Measurements from ENCODE around the gene WNT8B. TPM values are rescaled to one million over a fixed set of nuclear protein-coding genes. Genes with fewer than 3 reads are reported as not detected.

Gene WNT8B
- total and polyA plus RNA-seq, 9 of the 15 experiments (the other 6 are each of a cell fraction or from before 2014, with no cell fraction given), result not detected

DNA sequence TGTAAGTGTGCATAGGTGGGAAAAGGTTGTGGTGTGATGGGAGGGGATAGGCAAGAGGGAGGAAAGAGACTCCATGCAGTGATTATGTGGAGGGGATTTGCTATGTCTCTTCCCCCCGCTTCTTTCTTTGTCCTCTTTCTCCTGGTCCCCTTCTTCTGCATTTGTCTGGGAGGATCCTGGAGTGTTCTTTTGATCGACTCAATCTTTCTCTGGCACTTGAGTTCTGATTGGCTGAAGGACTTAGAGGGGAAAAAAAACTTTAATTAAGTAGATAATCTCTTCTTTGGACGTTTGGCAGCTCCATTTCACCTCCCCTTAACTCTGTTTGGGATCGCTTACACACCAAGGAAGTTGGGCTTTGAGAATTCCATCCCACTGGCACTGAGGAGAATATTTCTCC lies at the start of gene WNT8B (continued):
- TF ChIP-seq, protein P1, sequence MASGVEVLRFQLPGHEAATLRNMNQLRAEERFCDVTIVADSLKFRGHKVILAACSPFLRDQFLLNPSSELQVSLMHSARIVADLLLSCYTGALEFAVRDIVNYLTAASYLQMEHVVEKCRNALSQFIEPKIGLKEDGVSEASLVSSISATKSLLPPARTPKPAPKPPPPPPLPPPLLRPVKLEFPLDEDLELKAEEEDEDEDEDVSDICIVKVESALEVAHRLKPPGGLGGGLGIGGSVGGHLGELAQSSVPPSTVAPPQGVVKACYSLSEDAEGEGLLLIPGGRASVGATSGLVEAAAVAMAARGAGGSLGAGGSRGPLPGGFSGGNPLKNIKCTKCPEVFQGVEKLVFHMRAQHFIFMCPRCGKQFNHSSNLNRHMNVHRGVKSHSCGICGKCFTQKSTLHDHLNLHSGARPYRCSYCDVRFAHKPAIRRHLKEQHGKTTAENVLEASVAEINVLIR (CRISPR knock-in tag; IDR thresholded peaks at IDR 0.05), result no peak
- TF ChIP-seq EHMT2 (IDR thresholded peaks at IDR 0.05) (no peak), ADNP (tag; IDR thresholded peaks at IDR 0.05) (no peak), RBM22 (IDR thresholded peaks at IDR 0.05; ENCODE audit: low read depth, low read length, poor library complexity, severe bottlenecking) (no peak), HMGN3 (IDR thresholded peaks at IDR 0.05; ENCODE audit: borderline replicate concordance, extremely low read depth, insufficient read length, low read depth, low read length) (no peak), CXXC5 (CRISPR knock-in tag; IDR thresholded peaks at IDR 0.05) (no peak)
- TF ChIP-seq, protein P2, sequence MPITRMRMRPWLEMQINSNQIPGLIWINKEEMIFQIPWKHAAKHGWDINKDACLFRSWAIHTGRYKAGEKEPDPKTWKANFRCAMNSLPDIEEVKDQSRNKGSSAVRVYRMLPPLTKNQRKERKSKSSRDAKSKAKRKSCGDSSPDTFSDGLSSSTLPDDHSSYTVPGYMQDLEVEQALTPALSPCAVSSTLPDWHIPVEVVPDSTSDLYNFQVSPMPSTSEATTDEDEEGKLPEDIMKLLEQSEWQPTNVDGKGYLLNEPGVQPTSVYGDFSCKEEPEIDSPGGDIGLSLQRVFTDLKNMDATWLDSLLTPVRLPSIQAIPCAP (CRISPR knock-in tag; IDR thresholded peaks at IDR 0.05; ENCODE audit: borderline replicate concordance), result no peak
- TF ChIP-seq, protein P3, sequence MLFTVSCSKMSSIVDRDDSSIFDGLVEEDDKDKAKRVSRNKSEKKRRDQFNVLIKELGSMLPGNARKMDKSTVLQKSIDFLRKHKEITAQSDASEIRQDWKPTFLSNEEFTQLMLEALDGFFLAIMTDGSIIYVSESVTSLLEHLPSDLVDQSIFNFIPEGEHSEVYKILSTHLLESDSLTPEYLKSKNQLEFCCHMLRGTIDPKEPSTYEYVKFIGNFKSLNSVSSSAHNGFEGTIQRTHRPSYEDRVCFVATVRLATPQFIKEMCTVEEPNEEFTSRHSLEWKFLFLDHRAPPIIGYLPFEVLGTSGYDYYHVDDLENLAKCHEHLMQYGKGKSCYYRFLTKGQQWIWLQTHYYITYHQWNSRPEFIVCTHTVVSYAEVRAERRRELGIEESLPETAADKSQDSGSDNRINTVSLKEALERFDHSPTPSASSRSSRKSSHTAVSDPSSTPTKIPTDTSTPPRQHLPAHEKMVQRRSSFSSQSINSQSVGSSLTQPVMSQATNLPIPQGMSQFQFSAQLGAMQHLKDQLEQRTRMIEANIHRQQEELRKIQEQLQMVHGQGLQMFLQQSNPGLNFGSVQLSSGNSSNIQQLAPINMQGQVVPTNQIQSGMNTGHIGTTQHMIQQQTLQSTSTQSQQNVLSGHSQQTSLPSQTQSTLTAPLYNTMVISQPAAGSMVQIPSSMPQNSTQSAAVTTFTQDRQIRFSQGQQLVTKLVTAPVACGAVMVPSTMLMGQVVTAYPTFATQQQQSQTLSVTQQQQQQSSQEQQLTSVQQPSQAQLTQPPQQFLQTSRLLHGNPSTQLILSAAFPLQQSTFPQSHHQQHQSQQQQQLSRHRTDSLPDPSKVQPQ (CRISPR knock-in tag; IDR thresholded peaks at IDR 0.05; ENCODE audit: borderline replicate concordance), result no peak
